ENCODE data around the gene VIL1.

The VIL1 gene

GRCh38 chr2:218406209-218406948 is 12.5 kb upstream of the VIL1 start:
- Histone ChIP-seq H3K36me3 (ENCODE audit: insufficient read depth, low read length) (peaks cover 3% of the 10 kb centered on the region; the same call in 1 of the 2 replicates), H3K9ac (ENCODE audit: low read depth, low read length) (peak overlapping the region; percentile 73), H3K4me1 (ENCODE audit: insufficient read depth, low read length) (peaks cover 14% of the 10 kb centered on the region), H3K9me3 (ENCODE audit: control insufficient read depth, insufficient read depth, low read length) (no peaks in the 10 kb centered on the region)

- Histone ChIP-seq H3K9ac (ENCODE audit: low read depth, low read length) (peak overlapping the region; percentile 53), H3K4me1 (ENCODE audit: insufficient read depth, low read length) (peaks cover 14% of the 10 kb centered on the region), H3K36me3 (ENCODE audit: insufficient read depth, low read length) (peaks cover 3% of the 10 kb centered on the region; the same call in 1 of the 2 replicates), H3K9me3 (ENCODE audit: control insufficient read depth, insufficient read depth, low read length) (no peaks in the 10 kb centered on the region)
These were observed 11.8 kb upstream of the VIL1 start for GRCh38 chr2:218406949-218407618.

GRCh38 chr2:218407717-218408116 is 11.2 kb upstream of the VIL1 start:
- Histone ChIP-seq H3K4me1 (ENCODE audit: insufficient read depth, low read length) (peaks cover 14% of the 10 kb centered on the region), H3K9ac (ENCODE audit: low read depth, low read length) (no peak overlapping the region), H3K9me3 (ENCODE audit: control insufficient read depth, insufficient read depth, low read length) (no peaks in the 10 kb centered on the region), H3K36me3 (ENCODE audit: insufficient read depth, low read length) (peaks cover 3% of the 10 kb centered on the region; the same call in 1 of the 2 replicates)

GRCh38 chr2:218418321-218418716 is 604 bp upstream of the VIL1 start:
- H3K9ac ChIP-seq (ENCODE audit: low read depth, low read length): no peak overlapping the region
- H3K36me3 ChIP-seq (ENCODE audit: insufficient read depth, low read length): no peaks in the 10 kb centered on the region
- H3K9me3 ChIP-seq (ENCODE audit: control insufficient read depth, insufficient read depth, low read length): no peaks in the 10 kb centered on the region
- peaks cover 7% of the 10 kb centered on the region; the same call in 1 of the 2 replicates for H3K4me1 ChIP-seq (ENCODE audit: insufficient read depth, low read length)

- no peaks in the 10 kb centered on the region for H3K36me3 ChIP-seq (ENCODE audit: insufficient read depth, low read length)
- H3K4me1 ChIP-seq (ENCODE audit: insufficient read depth, low read length): peaks cover 7% of the 10 kb centered on the region; the same call in 1 of the 2 replicates
- no peak overlapping the region for H3K9ac ChIP-seq (ENCODE audit: low read depth, low read length)
- no peaks in the 10 kb centered on the region for H3K9me3 ChIP-seq (ENCODE audit: control insufficient read depth, insufficient read depth, low read length)
These were observed 800 bp downstream of the VIL1 start for GRCh38 chr2:218419630-218420216.

- H3K9ac ChIP-seq (ENCODE audit: low read depth, low read length): no peak overlapping the region
- no peaks in the 10 kb centered on the region for H3K36me3 ChIP-seq (ENCODE audit: insufficient read depth, low read length)
- peaks cover 7% of the 10 kb centered on the region; the same call in 1 of the 2 replicates for H3K4me1 ChIP-seq (ENCODE audit: insufficient read depth, low read length)
These were observed 2.1 kb downstream of the VIL1 start for GRCh38 chr2:218421027-218421426.

GRCh38 chr2:218422403-218423086 is 3.6 kb downstream of the VIL1 start:
- Histone ChIP-seq H3K9me3 (ENCODE audit: control insufficient read depth, insufficient read depth, low read length) (no peaks in the 10 kb centered on the region), H3K9ac (ENCODE audit: low read depth, low read length) (no peak overlapping the region), H3K4me1 (ENCODE audit: insufficient read depth, low read length) (peaks cover 7% of the 10 kb centered on the region; the same call in 1 of the 2 replicates), H3K36me3 (ENCODE audit: insufficient read depth, low read length) (no peaks in the 10 kb centered on the region)

More at GRCh38 chr2:218421027-218421426, 2.1 kb downstream of the VIL1 start:
- H3K9me3 ChIP-seq (ENCODE audit: control insufficient read depth, insufficient read depth, low read length): no peaks in the 10 kb centered on the region

- H3K36me3 ChIP-seq (ENCODE audit: insufficient read depth, low read length): no peaks in the 10 kb centered on the region
- no peaks in the 10 kb centered on the region for H3K9me3 ChIP-seq (ENCODE audit: control insufficient read depth, insufficient read depth, low read length)
- peaks cover 7% of the 10 kb centered on the region; the same call in 1 of the 2 replicates for H3K4me1 ChIP-seq (ENCODE audit: insufficient read depth, low read length)
- no peak overlapping the region for H3K9ac ChIP-seq (ENCODE audit: low read depth, low read length)
These were observed 4.7 kb downstream of the VIL1 start for GRCh38 chr2:218423584-218423983.

GRCh38 chr2:218425531-218425930 is 6.6 kb downstream of the VIL1 start:
- H3K9me3 ChIP-seq (ENCODE audit: control insufficient read depth, insufficient read depth, low read length): no peaks in the 10 kb centered on the region
- H3K4me1 ChIP-seq (ENCODE audit: insufficient read depth, low read length): no peaks in the 10 kb centered on the region
- H3K9ac ChIP-seq (ENCODE audit: low read depth, low read length): no peak overlapping the region
- H3K36me3 ChIP-seq (ENCODE audit: insufficient read depth, low read length): no peaks in the 10 kb centered on the region

- Histone ChIP-seq H3K4me1 (ENCODE audit: insufficient read depth, low read length) (no peaks in the 10 kb centered on the region), H3K36me3 (ENCODE audit: insufficient read depth, low read length) (no peaks in the 10 kb centered on the region), H3K9ac (ENCODE audit: low read depth, low read length) (no peak overlapping the region), H3K9me3 (ENCODE audit: control insufficient read depth, insufficient read depth, low read length) (no peaks in the 10 kb centered on the region)
These were observed 8.8 kb downstream of the VIL1 start for GRCh38 chr2:218427741-218428140.

- H3K9ac ChIP-seq (ENCODE audit: low read depth, low read length): no peak overlapping the region
- no peaks in the 10 kb centered on the region for H3K9me3 ChIP-seq (ENCODE audit: control insufficient read depth, insufficient read depth, low read length)
- no peaks in the 10 kb centered on the region for H3K36me3 ChIP-seq (ENCODE audit: insufficient read depth, low read length)
- H3K4me1 ChIP-seq (ENCODE audit: insufficient read depth, low read length): no peaks in the 10 kb centered on the region
These were observed 10.1 kb downstream of the VIL1 start for GRCh38 chr2:218428846-218429558.

- no peaks in the 10 kb centered on the region for H3K9me3 ChIP-seq (ENCODE audit: control insufficient read depth, insufficient read depth, low read length)
- no peak overlapping the region for H3K9ac ChIP-seq (ENCODE audit: low read depth, low read length)
- no peaks in the 10 kb centered on the region for H3K4me1 ChIP-seq (ENCODE audit: insufficient read depth, low read length)
- H3K36me3 ChIP-seq (ENCODE audit: insufficient read depth, low read length): no peaks in the 10 kb centered on the region
These were observed 11.2 kb downstream of the VIL1 start for GRCh38 chr2:218429911-218430692.

- Histone ChIP-seq H3K36me3 (ENCODE audit: insufficient read depth, low read length) (no peaks in the 10 kb centered on the region), H3K9ac (ENCODE audit: low read depth, low read length) (no peak overlapping the region), H3K9me3 (ENCODE audit: control insufficient read depth, insufficient read depth, low read length) (no peaks in the 10 kb centered on the region), H3K4me1 (ENCODE audit: insufficient read depth, low read length) (peaks cover 2% of the 10 kb centered on the region; the same call in 1 of the 2 replicates)
These were observed 11.8 kb downstream of the VIL1 start for GRCh38 chr2:218430721-218431120.
